Skeletal muscle cell (primary cell): Measurements from ENCODE around the gene RBM19.
A peak's percentile ranks its signal among the peaks of the same experiment; 100 is the strongest.
"Not testable (repeated sequence)": the region's sequence is repeated elsewhere in the genome, so short reads cannot be mapped to it uniquely, and the experiment has no call there.

ENCODE experiments used
- DNase-seq: peaks from one replicate; pipeline ENCODE4 v3.0.0-alpha.2; 2010; ENCODE audit warnings: low read depth
- H3K4me3 ChIP-seq: 2 replicates; pipeline ENCODE4 v1.5.1; 2011; ENCODE audit warnings: low read depth, mild to moderate bottlenecking, control low read depth, low read length, moderate library complexity

RBM19 gene, protein sequence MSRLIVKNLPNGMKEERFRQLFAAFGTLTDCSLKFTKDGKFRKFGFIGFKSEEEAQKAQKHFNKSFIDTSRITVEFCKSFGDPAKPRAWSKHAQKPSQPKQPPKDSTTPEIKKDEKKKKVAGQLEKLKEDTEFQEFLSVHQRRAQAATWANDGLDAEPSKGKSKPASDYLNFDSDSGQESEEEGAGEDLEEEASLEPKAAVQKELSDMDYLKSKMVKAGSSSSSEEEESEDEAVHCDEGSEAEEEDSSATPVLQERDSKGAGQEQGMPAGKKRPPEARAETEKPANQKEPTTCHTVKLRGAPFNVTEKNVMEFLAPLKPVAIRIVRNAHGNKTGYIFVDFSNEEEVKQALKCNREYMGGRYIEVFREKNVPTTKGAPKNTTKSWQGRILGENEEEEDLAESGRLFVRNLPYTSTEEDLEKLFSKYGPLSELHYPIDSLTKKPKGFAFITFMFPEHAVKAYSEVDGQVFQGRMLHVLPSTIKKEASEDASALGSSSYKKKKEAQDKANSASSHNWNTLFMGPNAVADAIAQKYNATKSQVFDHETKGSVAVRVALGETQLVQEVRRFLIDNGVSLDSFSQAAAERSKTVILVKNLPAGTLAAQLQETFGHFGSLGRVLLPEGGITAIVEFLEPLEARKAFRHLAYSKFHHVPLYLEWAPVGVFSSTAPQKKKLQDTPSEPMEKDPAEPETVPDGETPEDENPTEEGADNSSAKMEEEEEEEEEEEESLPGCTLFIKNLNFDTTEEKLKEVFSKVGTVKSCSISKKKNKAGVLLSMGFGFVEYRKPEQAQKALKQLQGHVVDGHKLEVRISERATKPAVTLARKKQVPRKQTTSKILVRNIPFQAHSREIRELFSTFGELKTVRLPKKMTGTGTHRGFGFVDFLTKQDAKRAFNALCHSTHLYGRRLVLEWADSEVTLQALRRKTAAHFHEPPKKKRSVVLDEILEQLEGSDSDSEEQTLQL

GRCh38 chr12:113965951-113966797 lies at the start of gene RBM19:
TSS of gene RBM19 (minus strand) at chr12:113966325. CDS start at chr12:113966227, 98 bp downstream.
- peak within 1 kb of the TSS; percentile 88 for H3K4me3 ChIP-seq
- peak; percentile 89 for DNase-seq

- DNase-seq: no peak
Observed at GRCh38 chr12:114015851-114016250, 49.7 kb upstream of the RBM19 start.

GRCh38 chr12:114013575-114014345 lies 47.6 kb upstream of the RBM19 start:
- no peak overlapping the region for H3K4me3 ChIP-seq
- no peak for DNase-seq

More at GRCh38 chr12:114015851-114016250, 49.7 kb upstream of the RBM19 start:
- H3K4me3 ChIP-seq: no peak overlapping the region

DNA sequence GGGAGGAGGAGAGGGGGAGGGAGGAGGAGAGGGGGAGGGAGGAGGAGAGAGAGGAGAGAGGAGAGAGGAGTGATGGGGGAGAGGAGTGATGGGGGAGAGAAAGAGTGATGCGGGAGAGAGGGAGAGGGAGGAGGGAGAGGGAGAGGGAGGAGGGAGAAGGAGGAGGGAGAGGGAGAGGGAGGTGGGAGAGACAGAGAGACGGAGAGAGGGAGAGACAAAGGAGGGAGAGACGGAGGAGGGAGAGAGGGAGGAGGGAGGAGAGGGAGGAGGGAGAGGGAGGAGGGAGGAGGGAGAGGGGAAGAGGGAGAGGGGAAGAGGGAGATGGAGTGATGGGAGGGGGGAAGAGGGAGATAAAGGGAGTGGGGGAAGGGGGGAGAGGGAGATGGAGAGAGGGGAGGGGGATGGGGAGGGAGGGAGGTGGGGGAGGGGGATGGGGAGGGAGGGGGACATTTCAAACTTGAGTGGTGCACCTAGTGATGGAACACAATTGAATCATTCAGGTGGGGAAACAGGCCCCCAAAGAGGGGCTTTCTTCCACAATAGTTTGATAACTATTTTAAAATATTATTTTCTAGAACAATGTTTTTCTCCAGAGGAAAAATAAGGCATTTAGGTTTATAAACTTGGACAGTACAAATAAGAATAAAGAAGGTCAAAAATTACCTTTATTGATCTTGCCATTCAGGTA lies 46.8 kb upstream of the RBM19 start:
- DNase-seq: no peak

GRCh38 chr12:114011711-114012110 lies 45.6 kb upstream of the RBM19 start:
- DNase-seq: no peak
- H3K4me3 ChIP-seq: no peak overlapping the region

More for the DNA sequence above, 46.8 kb upstream of the RBM19 start:
- H3K4me3 ChIP-seq: no peak overlapping the region

DNA sequence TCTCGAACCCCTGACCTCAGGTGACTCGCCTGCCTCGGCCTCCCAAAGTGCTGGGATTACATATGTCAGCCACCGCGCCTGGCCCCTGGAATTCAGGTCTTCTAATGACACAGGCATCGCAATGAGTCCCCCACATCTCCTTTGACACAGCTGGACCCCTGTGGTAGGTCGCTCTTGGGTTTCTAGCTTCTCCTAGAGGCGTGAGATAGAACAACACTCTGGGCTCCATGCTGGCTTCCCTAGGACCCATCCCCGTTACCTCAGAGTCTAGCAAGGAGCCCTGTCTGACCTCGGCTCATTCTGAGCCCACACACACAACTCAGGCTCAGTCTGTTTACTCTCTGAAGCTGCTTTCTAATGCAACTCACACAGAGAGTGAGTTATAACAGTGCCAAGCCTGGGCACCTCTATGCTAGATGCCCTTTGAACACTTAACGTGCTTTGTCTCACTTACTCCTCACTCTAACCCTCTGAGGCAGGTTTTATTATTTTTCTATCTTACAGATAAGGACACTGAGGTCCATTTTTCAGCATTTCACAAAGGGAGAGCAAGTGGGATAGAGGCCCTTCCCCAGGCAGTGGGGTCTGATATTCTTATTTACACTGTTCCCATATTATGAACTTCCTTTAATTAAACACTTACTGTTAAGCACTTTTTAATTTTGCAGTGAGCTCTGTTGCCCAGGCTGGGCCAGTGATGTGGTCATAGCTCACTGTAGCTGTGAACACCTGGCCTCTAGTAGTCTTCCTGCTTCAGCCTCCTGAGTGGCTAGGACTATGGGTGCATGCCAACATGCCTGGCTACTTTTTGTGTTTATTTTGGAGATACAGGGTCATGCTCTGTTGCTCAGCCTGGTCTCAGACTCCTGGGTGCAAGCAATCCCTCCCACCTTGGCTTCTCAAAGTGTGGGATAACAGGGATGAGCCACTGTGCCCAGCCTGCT lies 40.6 kb upstream of the RBM19 start:
- H3K4me3 ChIP-seq: no peak overlapping the region
- no peak for DNase-seq

- DNase-seq: no peak
Observed at GRCh38 chr12:114004402-114004801, 38.3 kb upstream of the RBM19 start.

DNA sequence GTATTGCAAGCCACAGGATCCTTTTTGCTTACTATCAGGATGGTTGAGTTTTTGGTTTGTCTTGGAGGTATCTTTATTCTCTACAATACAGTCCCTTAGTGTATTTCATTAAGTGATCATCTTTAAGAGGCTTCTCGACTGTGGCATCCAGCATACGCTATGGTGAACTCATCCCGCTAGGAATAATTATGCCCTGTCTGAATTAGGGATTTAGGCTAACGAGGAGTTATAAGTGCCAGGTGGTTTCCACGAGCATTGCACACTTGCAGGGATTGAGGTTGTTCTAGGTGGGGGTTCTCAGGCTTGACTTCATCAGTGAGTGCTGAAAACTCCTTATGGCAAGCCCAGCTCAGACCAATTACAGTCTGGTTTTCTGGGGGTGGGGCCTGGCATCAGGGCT lies 37.2 kb upstream of the RBM19 start:
- no peak for DNase-seq
- H3K4me3 ChIP-seq: no peak overlapping the region

More at GRCh38 chr12:114004402-114004801, 38.3 kb upstream of the RBM19 start:
- H3K4me3 ChIP-seq: no peak overlapping the region

DNA sequence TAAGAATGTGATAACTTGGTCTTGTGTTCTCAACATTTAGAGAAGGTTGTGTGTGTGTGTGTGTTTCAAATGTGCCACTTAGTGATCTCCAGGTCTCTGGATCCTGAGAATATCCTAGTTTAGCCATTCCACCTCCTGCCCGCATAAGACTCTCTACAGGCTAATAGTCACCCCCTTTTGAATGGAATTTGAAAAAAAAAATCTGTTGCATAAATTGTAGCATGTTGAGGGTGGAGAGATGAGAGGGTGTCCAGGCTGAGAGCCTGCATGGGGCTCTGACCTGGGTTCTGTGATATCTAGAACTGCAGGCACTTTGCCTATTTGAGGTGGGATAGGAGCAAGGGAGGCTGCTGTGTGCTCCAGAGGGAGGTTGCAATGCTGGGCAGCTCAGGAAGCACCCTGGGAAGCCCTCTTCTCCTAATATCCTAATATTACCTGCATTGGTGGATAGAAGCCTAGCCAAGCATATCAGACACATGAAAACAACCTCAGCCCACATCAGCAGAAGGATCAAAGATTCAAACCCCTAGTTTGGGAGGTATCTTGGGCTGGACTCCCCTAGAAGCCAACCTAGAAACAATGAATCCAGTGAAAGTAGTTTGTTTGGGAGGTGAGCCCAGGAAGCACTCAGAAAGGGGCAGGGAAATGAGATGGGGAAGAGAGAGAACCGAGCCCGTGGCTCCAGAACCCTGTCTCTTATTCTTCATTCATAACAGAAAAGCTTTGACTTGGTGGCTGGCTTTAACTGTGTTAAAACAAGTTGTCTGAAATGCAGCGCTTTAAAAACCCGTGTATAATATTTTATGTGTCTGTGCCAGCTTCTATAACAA lies 35.6 kb upstream of the RBM19 start:
- DNase-seq: no peak
- no peak overlapping the region for H3K4me3 ChIP-seq

DNA sequence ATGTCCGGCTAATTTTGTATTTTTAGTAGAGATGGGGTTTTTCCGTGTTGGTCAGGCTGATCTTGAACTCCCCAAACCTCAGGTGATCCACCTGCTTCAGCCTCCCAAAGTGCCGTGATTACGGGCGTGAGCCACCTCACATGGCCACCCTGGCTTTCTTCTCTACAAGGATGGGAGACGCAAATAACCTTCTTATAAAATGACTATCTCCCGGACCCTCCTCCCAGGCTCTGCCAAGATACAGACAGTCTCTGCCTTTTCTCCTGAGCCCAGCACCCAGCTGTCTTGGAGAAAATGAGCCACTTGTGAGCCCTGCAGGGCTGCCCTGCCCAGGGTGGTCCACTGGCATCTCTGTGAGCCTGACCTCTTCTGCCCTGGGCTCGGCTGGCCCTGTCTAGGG lies 34.7 kb upstream of the RBM19 start:
- no peak overlapping the region for H3K4me3 ChIP-seq
- no peak for DNase-seq

DNA sequence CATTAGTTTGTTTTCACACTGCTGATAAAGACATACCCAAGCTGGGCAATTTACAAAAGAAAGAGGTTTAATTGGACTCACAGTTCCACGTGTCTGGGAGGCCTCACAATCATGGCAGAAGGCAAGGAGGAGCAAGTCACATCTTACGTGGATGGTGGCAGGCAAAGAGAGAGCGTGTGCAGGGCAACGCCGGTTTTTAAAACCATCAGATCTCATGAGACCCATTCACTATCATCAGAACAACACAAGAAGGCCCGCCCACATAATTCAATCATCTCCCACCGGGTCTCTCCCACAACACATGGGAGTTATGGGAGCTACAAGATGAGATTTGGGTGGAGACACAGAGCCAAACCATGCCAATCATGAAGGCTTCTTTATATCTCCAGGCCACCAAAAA lies 34.1 kb upstream of the RBM19 start:
- not testable (repeated sequence) for H3K4me3 ChIP-seq

GRCh38 chr12:113997365-113997764 lies 31.2 kb upstream of the RBM19 start:
- H3K4me3 ChIP-seq: no peak overlapping the region
- DNase-seq: no peak

More for the DNA sequence above, 34.1 kb upstream of the RBM19 start:
- DNase-seq: not testable (repeated sequence)

- no peak overlapping the region for H3K4me3 ChIP-seq
- DNase-seq: no peak
Observed at GRCh38 chr12:113996026-113996425, 29.9 kb upstream of the RBM19 start.

DNA sequence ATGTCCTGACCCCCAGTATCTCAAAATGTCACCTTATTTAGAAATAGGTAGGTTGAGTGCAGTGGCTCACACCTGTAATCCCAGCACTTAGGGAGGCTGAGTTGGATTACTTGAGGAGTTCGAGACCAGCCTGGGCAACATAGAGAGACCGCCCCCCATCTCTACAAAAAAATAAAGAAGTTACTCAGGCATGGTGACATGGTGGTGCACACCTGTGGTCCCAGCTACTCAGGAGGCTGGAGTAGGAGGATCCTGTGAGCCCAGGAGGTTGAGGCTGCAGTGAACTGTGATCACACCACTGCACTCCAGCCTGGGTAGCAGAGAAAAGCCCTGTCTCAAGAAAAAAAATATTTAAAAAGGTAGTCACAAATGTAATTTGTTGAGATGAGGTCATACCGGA lies 27.9 kb upstream of the RBM19 start:
- H3K4me3 ChIP-seq: no peak overlapping the region
- no peak for DNase-seq

DNA sequence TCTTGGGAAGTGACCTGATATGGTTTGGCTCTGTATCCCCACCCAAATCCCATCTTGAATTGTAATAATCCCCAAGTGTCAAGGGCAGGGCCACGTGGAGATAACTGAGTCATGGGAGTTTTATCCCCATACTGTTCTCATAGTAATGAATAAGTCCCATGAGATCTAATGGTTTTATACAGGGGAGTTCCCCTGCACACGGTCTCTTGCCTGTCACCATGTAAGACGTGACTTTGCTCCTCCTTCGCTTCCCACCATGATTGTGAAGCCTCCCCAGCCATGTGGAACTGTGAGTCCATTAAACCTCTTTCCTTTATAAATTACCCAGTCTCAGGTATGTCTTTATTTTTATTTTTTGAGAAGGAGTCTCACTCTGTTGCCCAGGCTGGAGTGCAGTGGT lies 26.6 kb upstream of the RBM19 start:
- not testable (repeated sequence) for H3K4me3 ChIP-seq, DNase-seq
